Thyroid gland (tissue), 4 donors: ENCODE data around the gene GAS7. TPM values are rescaled to one million over a fixed set of nuclear protein-coding genes. Genes with fewer than 3 reads are reported as not detected.

Source experiments
- DNase-seq, 2 donors: peaks; one replicate each; pipeline ENCODE4 v3.0.0-alpha.2; 2019
- H3K27ac ChIP-seq, 3 donors: fragments of 200-600 bp; sonication (generic); 1 replicate in 2 of 3; 2 replicates in 1 of 3; pipeline ENCODE4 v1.5.1; 2016 to 2019; ENCODE audit warnings: mild to moderate bottlenecking in 1 of 3, moderate library complexity in 1 of 3
- H3K27me3 ChIP-seq: fragments of 200-600 bp; sonication (generic); one replicate; pipeline ENCODE4 v1.5.1; 2019
- H3K36me3 ChIP-seq, 2 donors: fragments of 200-600 bp; sonication (generic); one replicate each; pipeline ENCODE4 v1.5.1; 2016 to 2019
- H3K4me1 ChIP-seq, 2 donors: fragments of 200-600 bp; sonication (generic); one replicate each; pipeline ENCODE4 v1.5.1; 2017 to 2019
- H3K4me3 ChIP-seq, 3 donors: fragments of 200-600 bp; sonication (generic); replicated peaks in 1 of 3; 1 replicate in 2 of 3; 2 replicates in 1 of 3; pipeline ENCODE4 v1.5.1; 2016; ENCODE audit warnings: mild to moderate bottlenecking in 1 of 3
- H3K9me3 ChIP-seq: fragments of 200-600 bp; sonication (generic); one replicate; pipeline ENCODE4 v1.5.1; 2017
- CTCF ChIP-seq, 6 experiments: fragments of 200-600 bp in 3 of 6; fragments of 450-650 bp in 3 of 6; sonication (generic) in 3 of 6; IDR thresholded peaks; one replicate each; pipeline ENCODE4 v1.5.1; 2016 to 2019; ENCODE audit warnings: antibody characterized with exemption in 6 of 6, mild to moderate bottlenecking in 2 of 6, inconsistent platforms in 1 of 6, moderate library complexity in 1 of 6
- POLR2A ChIP-seq, 2 donors: fragments of 450-650 bp; IDR thresholded peaks; one replicate each; pipeline ENCODE4 v1.6.1; 2017; ENCODE audit warnings: antibody characterized with exemption in 2 of 2, mild to moderate bottlenecking in 2 of 2, moderate library complexity in 1 of 2
- WGBS, 2 donors: methylation state at CpG; one replicate each; pipeline ENCODE4 v1.1.5; 2017; 5-methylcytosine and 5-hydroxymethylcytosine counted together
- intact Hi-C: fragments of 100-400 bp; cut with DNase I; formaldehyde crosslinking; loops from one replicate; pipeline ENCODE4 v1.15.1; 2023
- total RNA-seq, 4 donors: library from RNA; depleted of rRNA; stranded (reverse); fragments of >200 nt; gene quantifications; one replicate each; pipeline ENCODE4 v1.2.3, GENCODE V29; 2016

Gene GAS7
- total RNA-seq, 4 donors from 2014 or later = 7.5 to 30.3 (median 24.1) TPM

- 74 to 87% methylated on average over 5 to 9 of the region's 9 CpGs for WGBS, 2 donors
- no peak for TF ChIP-seq POLR2A (IDR thresholded peaks at IDR 0.05)
- TF ChIP-seq CTCF (IDR thresholded peaks at IDR 0.05) = no peak
- Histone ChIP-seq H3K27ac (no peak overlapping the region), H3K27me3 (no peaks in the 10 kb centered on the region), H3K36me3 (no peaks in the 10 kb centered on the region), H3K9me3 (no peaks in the 10 kb centered on the region), H3K4me3 (no peak overlapping the region), H3K4me1 (no peaks in the 10 kb centered on the region)
- DNase-seq = no peak
- intact Hi-C loops = no loop called here
Measured at GRCh38 chr17:9986754-9987382, 211.5 kb downstream of the GAS7 start.

- Histone ChIP-seq H3K27ac (no peak overlapping the region), H3K36me3 (no peaks in the 10 kb centered on the region), H3K27me3 (no peaks in the 10 kb centered on the region), H3K9me3 (no peaks in the 10 kb centered on the region), H3K4me1 (no peaks in the 10 kb centered on the region), H3K4me3 (no peak overlapping the region)
- intact Hi-C loops = no loop called here
- no peak for DNase-seq
- no peak for TF ChIP-seq CTCF (IDR thresholded peaks at IDR 0.05)
- TF ChIP-seq POLR2A (IDR thresholded peaks at IDR 0.05) = no peak
- WGBS, 2 donors = 77 to 83% methylated on average over 8 of the region's 8 CpGs
Measured at GRCh38 chr17:9985646-9986045, 212.8 kb downstream of the GAS7 start.

GRCh38 chr17:9984768-9985167 is 213.6 kb downstream of the GAS7 start:
- Histone ChIP-seq H3K27me3 (no peaks in the 10 kb centered on the region), H3K4me3 (no peak overlapping the region), H3K36me3 (no peaks in the 10 kb centered on the region), H3K9me3 (no peaks in the 10 kb centered on the region), H3K27ac (no peak overlapping the region), H3K4me1 (no peaks in the 10 kb centered on the region)
- intact Hi-C loops = no loop called here
- DNase-seq = no peak
- 87 to 88% methylated on average over 9 of the region's 9 CpGs for WGBS, 2 donors
- TF ChIP-seq CTCF (IDR thresholded peaks at IDR 0.05) = no peak
- no peak for TF ChIP-seq POLR2A (IDR thresholded peaks at IDR 0.05)

GRCh38 chr17:9982159-9982558 is 216.2 kb downstream of the GAS7 start:
- H3K9me3 ChIP-seq = no peaks in the 10 kb centered on the region
- H3K36me3 ChIP-seq = no peaks in the 10 kb centered on the region
- H3K4me3 ChIP-seq = no peak overlapping the region
- H3K27me3 ChIP-seq = no peaks in the 10 kb centered on the region
- TF ChIP-seq CTCF (IDR thresholded peaks at IDR 0.05) = no peak
- no peak for TF ChIP-seq POLR2A (IDR thresholded peaks at IDR 0.05)
- no peaks in the 10 kb centered on the region for H3K4me1 ChIP-seq
- 54 to 68% methylated on average over 3 of the region's 3 CpGs for WGBS, 2 donors
- intact Hi-C loops = no loop called here
- no peak for DNase-seq
- no peak overlapping the region for H3K27ac ChIP-seq

- TF ChIP-seq POLR2A (IDR thresholded peaks at IDR 0.05) (no peak), CTCF (IDR thresholded peaks at IDR 0.05) (no peak)
- DNase-seq = no peak
- no peak overlapping the region for H3K27ac ChIP-seq
- H3K36me3 ChIP-seq = no peaks in the 10 kb centered on the region
- intact Hi-C loops = no loop called here
- 77 to 80% methylated on average over 4 of the region's 4 CpGs for WGBS, 2 donors
- no peaks in the 10 kb centered on the region for H3K4me1 ChIP-seq
- H3K9me3 ChIP-seq = no peaks in the 10 kb centered on the region
- H3K27me3 ChIP-seq = no peaks in the 10 kb centered on the region
- H3K4me3 ChIP-seq = no peak overlapping the region
Measured at GRCh38 chr17:9981344-9981915, 217.0 kb downstream of the GAS7 start.
